ENCODE measurements around the gene EVA1C.
"Not testable (repeated sequence)": the region's sequence is repeated elsewhere in the genome, so short reads cannot be mapped to it uniquely, and the experiment has no call there.

EVA1C gene

GRCh38 chr21:32455548-32455947 is 43.0 kb downstream of the EVA1C start:
- Mint-ChIP-seq H3K27me3 (ENCODE audit: low read depth) (peaks cover 6% of the 10 kb centered on the region), H3K27ac (no peak overlapping the region), H3K4me3 (no peak overlapping the region), H3K4me1 (peaks cover 12% of the 10 kb centered on the region), H3K36me3 (ENCODE audit: low read depth) (no peaks in the 10 kb centered on the region), H3K9me3 (no peaks in the 10 kb centered on the region)
- TF ChIP-seq CTCF (IDR thresholded peaks at IDR 0.05; ENCODE audit: unreplicated experiment in 3 of 3), result no peak

- TF ChIP-seq CTCF (IDR thresholded peaks at IDR 0.05; ENCODE audit: unreplicated experiment in 3 of 3), result no peak
- H3K36me3 Mint-ChIP-seq (ENCODE audit: low read depth), result no peaks in the 10 kb centered on the region
- no peak overlapping the region for H3K27ac Mint-ChIP-seq
- H3K4me1 Mint-ChIP-seq, result peaks cover 6% of the 10 kb centered on the region
- H3K4me3 Mint-ChIP-seq, result no peak overlapping the region
- H3K27me3 Mint-ChIP-seq (ENCODE audit: low read depth), result peaks cover 6% of the 10 kb centered on the region
- no peaks in the 10 kb centered on the region for H3K9me3 Mint-ChIP-seq
Observed at GRCh38 chr21:32456497-32456918, 44.0 kb downstream of the EVA1C start.

GRCh38 chr21:32457360-32457840 is 44.9 kb downstream of the EVA1C start:
- no peak for TF ChIP-seq CTCF (IDR thresholded peaks at IDR 0.05; ENCODE audit: unreplicated experiment in 3 of 3)
- H3K4me3 Mint-ChIP-seq, result no peak overlapping the region
- H3K4me1 Mint-ChIP-seq, result peaks cover 6% of the 10 kb centered on the region
- H3K27me3 Mint-ChIP-seq (ENCODE audit: low read depth), result peaks cover 6% of the 10 kb centered on the region
- no peaks in the 10 kb centered on the region for H3K36me3 Mint-ChIP-seq (ENCODE audit: low read depth)
- H3K9me3 Mint-ChIP-seq, result no peaks in the 10 kb centered on the region
- peak overlapping the region in 2 of 3 experiments; percentile 45 to 56 for H3K27ac Mint-ChIP-seq

GRCh38 chr21:32457962-32458361 is 45.5 kb downstream of the EVA1C start:
- Mint-ChIP-seq H3K27me3 (ENCODE audit: low read depth) (peaks cover 6% of the 10 kb centered on the region), H3K4me1 (peaks cover 6% of the 10 kb centered on the region), H3K27ac (peak overlapping the region in 2 of 3 experiments; percentile 45 to 56), H3K4me3 (no peak overlapping the region), H3K36me3 (ENCODE audit: low read depth) (no peaks in the 10 kb centered on the region), H3K9me3 (no peaks in the 10 kb centered on the region)
- TF ChIP-seq CTCF (IDR thresholded peaks at IDR 0.05; ENCODE audit: unreplicated experiment in 3 of 3), result no peak

GRCh38 chr21:32459972-32460371 is 47.5 kb downstream of the EVA1C start:
- Mint-ChIP-seq H3K9me3 (no peaks in the 10 kb centered on the region), H3K27ac (no peak overlapping the region), H3K4me1 (peaks cover 6% of the 10 kb centered on the region), H3K36me3 (ENCODE audit: low read depth) (no peaks in the 10 kb centered on the region), H3K4me3 (no peak overlapping the region), H3K27me3 (ENCODE audit: low read depth) (peaks cover 7% of the 10 kb centered on the region)
- no peak for TF ChIP-seq CTCF (IDR thresholded peaks at IDR 0.05; ENCODE audit: unreplicated experiment in 3 of 3)

- Mint-ChIP-seq H3K4me1 (peaks cover 6% of the 10 kb centered on the region), H3K27ac (no peak overlapping the region), H3K9me3 (no peaks in the 10 kb centered on the region), H3K36me3 (ENCODE audit: low read depth) (no peaks in the 10 kb centered on the region), H3K4me3 (no peak overlapping the region), H3K27me3 (ENCODE audit: low read depth) (peaks cover 11% of the 10 kb centered on the region)
- no peak for TF ChIP-seq CTCF (IDR thresholded peaks at IDR 0.05; ENCODE audit: unreplicated experiment in 3 of 3)
Observed at GRCh38 chr21:32461503-32461902, 49.0 kb downstream of the EVA1C start.

- H3K27ac Mint-ChIP-seq; H3K4me1 Mint-ChIP-seq; H3K4me3 Mint-ChIP-seq; H3K9me3 Mint-ChIP-seq; H3K27me3 Mint-ChIP-seq (ENCODE audit: low read depth); H3K36me3 Mint-ChIP-seq (ENCODE audit: low read depth): not testable (repeated sequence)
Observed at GRCh38 chr21:32462564-32462963, 50.1 kb downstream of the EVA1C start.

Measured in nephron (organoid).